Measurements from ENCODE around the gene PAQR4. TPM values are rescaled to one million over a fixed set of nuclear protein-coding genes. Genes with fewer than 3 reads are reported as not detected.

Gene PAQR4
- polyA plus RNA-seq, 1 donor from 2014 or later, result 47.8 TPM

- no peaks in the 10 kb centered on the region for H3F3A ChIP-seq (ENCODE audit: insufficient read depth, low read length, poor library complexity, severe bottlenecking)
- H2AFZ ChIP-seq (ENCODE audit: low read depth, low read length), result no peak overlapping the region
- H3K9ac ChIP-seq (ENCODE audit: low read length), result no peak overlapping the region
- no peak for TF ChIP-seq TAF1 (IDR thresholded peaks at IDR 0.05; ENCODE audit: low read depth)
- TF ChIP-seq RAD21 (conservative IDR thresholded peaks at IDR 0.05), result no peak
- no peak for TF ChIP-seq MXI1 (conservative IDR thresholded peaks at IDR 0.05; ENCODE audit: poor library complexity, severe bottlenecking)
- TF ChIP-seq POLR2AphosphoS5 (IDR thresholded peaks at IDR 0.05), result no peak
- H4K20me1 ChIP-seq (ENCODE audit: insufficient read depth), result no peaks in the 10 kb centered on the region
- H3K27ac ChIP-seq (ENCODE audit: low read length), result no peak overlapping the region
- H3K9me3 ChIP-seq (ENCODE audit: low read length), result no peaks in the 10 kb centered on the region
- no peaks in the 10 kb centered on the region for H3K9me2 ChIP-seq (ENCODE audit: insufficient read depth, low read length)
- H3K36me3 ChIP-seq (ENCODE audit: insufficient read depth, low read length), result no peaks in the 10 kb centered on the region
- peaks cover 38% of the 10 kb centered on the region for H3K27me3 ChIP-seq (ENCODE audit: insufficient read depth, low read depth, low read length)
- H3K79me2 ChIP-seq (replicated peaks; ENCODE audit: insufficient read depth, low read length), result no peaks in the 10 kb centered on the region
- peak overlapping the region; percentile 55 for H3K4me3 ChIP-seq (ENCODE audit: low read length)
- no peak overlapping the region for H3K4me2 ChIP-seq (ENCODE audit: low read length)
Measured at GRCh38 chr16:3019594-3020246, 50.6 kb downstream of the PAQR4 start.

GRCh38 chr16:3020247-3020603 is 51.1 kb downstream of the PAQR4 start, which contains the start of gene TNFRSF12A:
Gene TNFRSF12A, plus strand, starts transcription at chr16:3020368. Its CDS starts 30 bp downstream, at chr16:3020398.
- H3F3A ChIP-seq (ENCODE audit: insufficient read depth, low read length, poor library complexity, severe bottlenecking), result no peaks in the 10 kb centered on the region
- peak within 1 kb of the TSS; percentile 5 for H3K9ac ChIP-seq (ENCODE audit: low read length)
- no peaks in the 10 kb centered on the region for H3K36me3 ChIP-seq (ENCODE audit: insufficient read depth, low read length)
- H4K20me1 ChIP-seq (ENCODE audit: insufficient read depth), result no peaks in the 10 kb centered on the region
- H3K4me3 ChIP-seq (ENCODE audit: low read length), result peak within 1 kb of the TSS; percentile 55
- H3K27ac ChIP-seq (ENCODE audit: low read length), result no peak within 1 kb of the TSS
- no peaks in the 10 kb centered on the region for H3K79me2 ChIP-seq (replicated peaks; ENCODE audit: insufficient read depth, low read length)
- peaks cover 38% of the 10 kb centered on the region for H3K27me3 ChIP-seq (ENCODE audit: insufficient read depth, low read depth, low read length)
- TF ChIP-seq EP300 (conservative IDR thresholded peaks at IDR 0.05; ENCODE audit: poor library complexity, severe bottlenecking) (no peak), CTCF (IDR thresholded peaks at IDR 0.05; ENCODE audit: poor library complexity, severe bottlenecking) (no peak), SMC3 (conservative IDR thresholded peaks at IDR 0.05; ENCODE audit: poor library complexity) (no peak), EZH2 (IDR thresholded peaks at IDR 0.05; ENCODE audit: borderline replicate concordance, insufficient read depth, low read length, poor library complexity, severe bottlenecking) (no peak)
- H3K4me2 ChIP-seq (ENCODE audit: low read length), result no peak within 1 kb of the TSS
- no peak within 1 kb of the TSS for H2AFZ ChIP-seq (ENCODE audit: low read depth, low read length)
- no peaks in the 10 kb centered on the region for H3K9me3 ChIP-seq (ENCODE audit: low read length)
- H3K9me2 ChIP-seq (ENCODE audit: insufficient read depth, low read length), result no peaks in the 10 kb centered on the region

GRCh38 chr16:3020604-3021448 is 51.7 kb downstream of the PAQR4 start:
- H3K9me3 ChIP-seq (ENCODE audit: low read length), result no peaks in the 10 kb centered on the region
- no peak for TF ChIP-seq TAF1 (IDR thresholded peaks at IDR 0.05; ENCODE audit: low read depth)
- no peaks in the 10 kb centered on the region for H3K79me2 ChIP-seq (replicated peaks; ENCODE audit: insufficient read depth, low read length)
- no peak overlapping the region for H2AFZ ChIP-seq (ENCODE audit: low read depth, low read length)
- H3K4me2 ChIP-seq (ENCODE audit: low read length), result no peak overlapping the region
- H3K4me3 ChIP-seq (ENCODE audit: low read length), result peak overlapping the region; percentile 53
- peak overlapping the region; percentile 5 for H3K9ac ChIP-seq (ENCODE audit: low read length)
- H3K9me2 ChIP-seq (ENCODE audit: insufficient read depth, low read length), result no peaks in the 10 kb centered on the region
- no peaks in the 10 kb centered on the region for H3K36me3 ChIP-seq (ENCODE audit: insufficient read depth, low read length)
- H3F3A ChIP-seq (ENCODE audit: insufficient read depth, low read length, poor library complexity, severe bottlenecking), result no peaks in the 10 kb centered on the region
- H3K27me3 ChIP-seq (ENCODE audit: insufficient read depth, low read depth, low read length), result peaks cover 38% of the 10 kb centered on the region
- H4K20me1 ChIP-seq (ENCODE audit: insufficient read depth), result no peaks in the 10 kb centered on the region
- no peak overlapping the region for H3K27ac ChIP-seq (ENCODE audit: low read length)
